ENCODE data around the gene AGBL1.
"Not testable (repeated sequence)": the region's sequence is repeated elsewhere in the genome, so short reads cannot be mapped to it uniquely, and the experiment has no call there.

DNA sequence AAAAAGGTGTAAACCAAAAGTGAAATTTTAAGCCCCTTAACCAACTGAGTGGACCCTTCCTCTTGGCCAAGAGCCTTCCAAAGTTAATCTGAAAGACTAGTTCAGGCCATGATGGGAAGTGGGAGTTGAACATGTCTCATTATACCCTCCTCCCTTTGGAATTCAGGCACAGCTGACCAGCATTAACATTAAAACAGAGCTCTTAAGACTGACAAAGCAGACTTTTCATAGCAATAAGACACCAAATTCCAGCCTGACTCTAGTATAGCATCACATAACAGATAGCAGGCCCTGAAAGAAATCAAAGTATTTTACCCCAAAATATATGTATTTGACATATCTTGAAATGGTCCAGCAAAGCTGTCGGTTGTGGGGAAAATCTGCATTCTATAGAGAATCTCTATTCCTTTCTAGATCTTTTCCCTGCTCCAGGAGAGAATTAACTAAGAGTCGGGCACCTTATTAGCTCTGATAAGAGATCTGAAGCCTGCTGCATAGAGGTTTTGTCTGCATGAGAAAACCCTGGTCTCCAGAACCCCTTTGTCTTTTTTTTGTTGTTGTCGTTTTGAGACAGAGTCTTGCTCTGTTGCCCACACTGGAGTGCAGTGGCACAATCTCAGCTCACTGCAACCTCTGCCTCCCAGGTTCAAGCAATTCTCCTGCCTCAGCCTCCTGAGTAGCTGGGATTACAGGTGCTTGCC is 43.2 kb downstream of the AGBL1 start:
- TF ChIP-seq POLR2A, POLR2AphosphoS5 (IDR thresholded peaks at IDR 0.05): not testable (repeated sequence)
- TF ChIP-seq, protein P1, sequence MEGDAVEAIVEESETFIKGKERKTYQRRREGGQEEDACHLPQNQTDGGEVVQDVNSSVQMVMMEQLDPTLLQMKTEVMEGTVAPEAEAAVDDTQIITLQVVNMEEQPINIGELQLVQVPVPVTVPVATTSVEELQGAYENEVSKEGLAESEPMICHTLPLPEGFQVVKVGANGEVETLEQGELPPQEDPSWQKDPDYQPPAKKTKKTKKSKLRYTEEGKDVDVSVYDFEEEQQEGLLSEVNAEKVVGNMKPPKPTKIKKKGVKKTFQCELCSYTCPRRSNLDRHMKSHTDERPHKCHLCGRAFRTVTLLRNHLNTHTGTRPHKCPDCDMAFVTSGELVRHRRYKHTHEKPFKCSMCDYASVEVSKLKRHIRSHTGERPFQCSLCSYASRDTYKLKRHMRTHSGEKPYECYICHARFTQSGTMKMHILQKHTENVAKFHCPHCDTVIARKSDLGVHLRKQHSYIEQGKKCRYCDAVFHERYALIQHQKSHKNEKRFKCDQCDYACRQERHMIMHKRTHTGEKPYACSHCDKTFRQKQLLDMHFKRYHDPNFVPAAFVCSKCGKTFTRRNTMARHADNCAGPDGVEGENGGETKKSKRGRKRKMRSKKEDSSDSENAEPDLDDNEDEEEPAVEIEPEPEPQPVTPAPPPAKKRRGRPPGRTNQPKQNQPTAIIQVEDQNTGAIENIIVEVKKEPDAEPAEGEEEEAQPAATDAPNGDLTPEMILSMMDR (IDR thresholded peaks at IDR 0.05), result not testable (repeated sequence)

All from transverse colon (tissue), 4 donors.